HCT116 (cell line): ENCODE measurements around the gene NALCN.

Experiments
- JUND ChIP-seq: IDR thresholded peaks from 2 replicates; pipeline ENCODE4 v1.6.1; 2012
- POLR2A ChIP-seq: IDR thresholded peaks from 2 replicates; pipeline ENCODE4 v1.7.0; 2011; ENCODE audit warnings: borderline replicate concordance; ENCODE audit not compliant: insufficient read depth, insufficient read length; ENCODE audit errors: extremely low read depth
- TF ChIP-seq, protein P1 (sequence below), 3 experiments: fragments of 200-600 bp in 1 of 3; sonication (generic) in 1 of 3; IDR thresholded peaks in 2 of 3; conservative IDR thresholded peaks in 1 of 3; 2 replicates each; pipeline ENCODE4 v1.5.1; 2012 to 2017; ENCODE audit warnings: low read depth in 2 of 3, low read length in 2 of 3, antibody characterized with exemption in 1 of 3, borderline replicate concordance in 1 of 3, control low read depth in 1 of 3, mild to moderate bottlenecking in 1 of 3, mixed read lengths in 1 of 3, mixed run types in 1 of 3, moderate library complexity in 1 of 3; ENCODE audit not compliant: insufficient read depth in 1 of 3

DNA sequence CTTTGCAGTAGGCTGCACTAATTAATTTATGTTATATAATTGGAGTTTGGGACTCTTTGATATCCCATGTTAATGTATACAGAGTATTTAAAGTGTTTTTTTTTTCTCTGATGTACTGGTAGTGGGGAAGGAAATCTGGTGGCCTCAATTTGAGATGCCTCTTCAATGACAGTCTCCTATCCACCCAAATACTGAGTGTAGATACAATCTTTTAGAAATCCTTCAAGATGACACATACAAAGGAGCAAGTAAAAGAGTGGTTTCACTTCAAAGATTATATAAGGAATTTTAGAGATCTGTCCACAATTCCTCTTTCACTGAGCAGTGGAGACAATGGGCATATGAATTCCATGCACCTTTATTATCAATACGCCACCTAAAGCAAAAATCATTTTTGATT, 15.1 kb downstream of the NALCN start:
- TF ChIP-seq POLR2A (no peak), JUND (no peak)
- TF ChIP-seq, protein P1, sequence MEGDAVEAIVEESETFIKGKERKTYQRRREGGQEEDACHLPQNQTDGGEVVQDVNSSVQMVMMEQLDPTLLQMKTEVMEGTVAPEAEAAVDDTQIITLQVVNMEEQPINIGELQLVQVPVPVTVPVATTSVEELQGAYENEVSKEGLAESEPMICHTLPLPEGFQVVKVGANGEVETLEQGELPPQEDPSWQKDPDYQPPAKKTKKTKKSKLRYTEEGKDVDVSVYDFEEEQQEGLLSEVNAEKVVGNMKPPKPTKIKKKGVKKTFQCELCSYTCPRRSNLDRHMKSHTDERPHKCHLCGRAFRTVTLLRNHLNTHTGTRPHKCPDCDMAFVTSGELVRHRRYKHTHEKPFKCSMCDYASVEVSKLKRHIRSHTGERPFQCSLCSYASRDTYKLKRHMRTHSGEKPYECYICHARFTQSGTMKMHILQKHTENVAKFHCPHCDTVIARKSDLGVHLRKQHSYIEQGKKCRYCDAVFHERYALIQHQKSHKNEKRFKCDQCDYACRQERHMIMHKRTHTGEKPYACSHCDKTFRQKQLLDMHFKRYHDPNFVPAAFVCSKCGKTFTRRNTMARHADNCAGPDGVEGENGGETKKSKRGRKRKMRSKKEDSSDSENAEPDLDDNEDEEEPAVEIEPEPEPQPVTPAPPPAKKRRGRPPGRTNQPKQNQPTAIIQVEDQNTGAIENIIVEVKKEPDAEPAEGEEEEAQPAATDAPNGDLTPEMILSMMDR (IDR thresholded peaks at IDR 0.05 in 2 of 3, conservative IDR thresholded peaks at IDR 0.05 in 1 of 3; ENCODE audit: borderline replicate concordance in 1 of 3, insufficient read depth in 1 of 3, low read depth in 2 of 3, low read length in 2 of 3), result no peak
